Endothelial cell of umbilical vein (primary cell): Measurements from ENCODE around the gene IFNA7. TPM values are rescaled to one million over a fixed set of nuclear protein-coding genes. Genes with fewer than 3 reads are reported as not detected.

ENCODE experiments used
- BruUV-seq: library from RNA; stranded (reverse); fragments of 400-500 nt; replicated peaks from 2 replicates; lab custom pipeline; 2021; lab: Mats Ljungman, UMichigan
- CTCF ChIA-PET: fragments of 300-600, 350-600 bp; sonication (Branson Sonifier 250); formaldehyde crosslinking; loops from one replicate; lab custom pipeline; 2021; ENCODE audit warnings: antibody characterized with exemption, inconsistent platforms; lab: Charles Lee
- POLR2A ChIA-PET: fragments of 300-600, 350-600 bp; sonication (Branson Sonifier 250); formaldehyde crosslinking; loops from one replicate; lab custom pipeline; 2021; ENCODE audit warnings: antibody characterized with exemption, inconsistent platforms; lab: Charles Lee
- DNase-seq: peaks from one replicate; pipeline ENCODE4 v3.0.0-alpha.2; 2011; ENCODE audit warnings: low read depth, low spot score
- FAIRE-seq: peaks from 2 replicates; lab custom pipeline; 2011; peaks lifted over from hg19 to GRCh38; lab: Jason Lieb, UNC
- H2AFZ ChIP-seq: 2 replicates; pipeline ENCODE4 v1.6.0; 2012; ENCODE audit warnings: low read depth, low read length, control low read depth, inconsistent platforms
- H3K27ac ChIP-seq: 2 replicates; pipeline ENCODE4 v1.5.1; 2011; ENCODE audit warnings: low read depth, mild to moderate bottlenecking, control low read depth, low read length, moderate library complexity; ENCODE audit not compliant: insufficient read depth
- H3K27me3 ChIP-seq, 2 experiments: 2 replicates each; pipeline versions ENCODE4 v1.6.0 to v1.6.1; 2011; ENCODE audit warnings: low read length in 2 of 2, mixed read lengths in 1 of 2; ENCODE audit not compliant: control insufficient read depth in 2 of 2, insufficient read depth in 2 of 2
- H3K36me3 ChIP-seq, 2 experiments: 2 replicates in 1 of 2; 3 replicates in 1 of 2; pipeline ENCODE4 v1.5.1; 2011; ENCODE audit warnings: low read length in 2 of 2, mild to moderate bottlenecking in 1 of 2, moderate library complexity in 1 of 2; ENCODE audit not compliant: control insufficient read depth in 2 of 2, insufficient read depth in 2 of 2; ENCODE audit errors: extremely low read depth in 1 of 2
- H3K4me1 ChIP-seq: 3 replicates; pipeline ENCODE4 v1.5.1; 2011; ENCODE audit warnings: mild to moderate bottlenecking, low read length; ENCODE audit not compliant: control insufficient read depth, insufficient read depth; ENCODE audit errors: extremely low read depth
- H3K4me2 ChIP-seq: 2 replicates; pipeline ENCODE4 v1.6.1; 2011; ENCODE audit warnings: low read length, control low read depth, mixed read lengths; ENCODE audit not compliant: insufficient read depth
- H3K4me3 ChIP-seq, 3 experiments: fragments of 200-600 bp in 1 of 3; sonication (generic), shearing (Covaris generic) in 1 of 3; replicated peaks in 1 of 3; 2 replicates each; pipeline ENCODE4 v1.5.1; 2011 to 2016; ENCODE audit warnings: control low read depth in 3 of 3, low read length in 3 of 3, mild to moderate bottlenecking in 2 of 3, inconsistent platforms in 1 of 3, low read depth in 1 of 3, moderate library complexity in 1 of 3; ENCODE audit not compliant: insufficient read depth in 1 of 3
- H3K79me2 ChIP-seq: 2 replicates; pipeline ENCODE4 v1.6.0; 2012; ENCODE audit warnings: low read length, inconsistent platforms; ENCODE audit not compliant: control insufficient read depth, insufficient read depth
- H3K9ac ChIP-seq: replicated peaks from 2 replicates; pipeline ENCODE3; 2011; ENCODE audit warnings: low read length, control low read depth; ENCODE audit not compliant: insufficient read depth; ENCODE audit errors: extremely low read depth
- H3K9me1 ChIP-seq: replicated peaks from 3 replicates; pipeline ENCODE4 v1.6.0; 2011; ENCODE audit warnings: mild to moderate bottlenecking, low read length; ENCODE audit not compliant: control insufficient read depth, insufficient read depth; ENCODE audit errors: extremely low read depth
- H3K9me3 ChIP-seq: replicated peaks from 2 replicates; pipeline ENCODE4 v1.5.1; 2012; ENCODE audit warnings: low read length, inconsistent platforms; ENCODE audit not compliant: control insufficient read depth, insufficient read depth
- H4K20me1 ChIP-seq: replicated peaks from 2 replicates; pipeline ENCODE3; 2011; ENCODE audit warnings: mild to moderate bottlenecking, low read length; ENCODE audit not compliant: control insufficient read depth, insufficient read depth; ENCODE audit errors: extremely low read depth
- EZH2 ChIP-seq: IDR thresholded peaks from 2 replicates; pipeline ENCODE4 v1.6.1; 2012; ENCODE audit warnings: borderline replicate concordance, low read depth, mild to moderate bottlenecking, moderate library complexity, low read length, inconsistent platforms; ENCODE audit not compliant: severe bottlenecking
- FOS ChIP-seq: IDR thresholded peaks from 2 replicates; pipeline ENCODE4 v1.6.1; 2011; ENCODE audit warnings: mild to moderate bottlenecking, low read length, moderate library complexity, borderline replicate concordance; ENCODE audit not compliant: insufficient read depth
- GATA2 ChIP-seq: IDR thresholded peaks from 2 replicates; pipeline ENCODE4 v1.7.0; 2011; ENCODE audit warnings: low read depth, mild to moderate bottlenecking, moderate library complexity, mixed read lengths, low read length; ENCODE audit not compliant: insufficient read length, insufficient read depth
- JUN ChIP-seq: IDR thresholded peaks from 2 replicates; pipeline ENCODE4 v1.6.1; 2011; ENCODE audit warnings: borderline replicate concordance, low read depth; ENCODE audit not compliant: insufficient read length, insufficient read depth
- MYC ChIP-seq: IDR thresholded peaks from one replicate; pipeline ENCODE4 v1.6.1; 2011; ENCODE audit warnings: mild to moderate bottlenecking, low read depth, low read length
- POLR2A ChIP-seq: IDR thresholded peaks from 2 replicates; pipeline ENCODE4 v1.6.1; 2012; ENCODE audit warnings: low read depth, mild to moderate bottlenecking, control low read depth, low read length
- POLR2AphosphoS5 ChIP-seq: IDR thresholded peaks from 2 replicates; pipeline ENCODE4 v1.6.1; 2012; ENCODE audit warnings: low read depth, mild to moderate bottlenecking, control low read depth, low read length, moderate library complexity; ENCODE audit not compliant: insufficient read depth
- dilution Hi-C: fragments of 300-500 bp; cut with MboI; formaldehyde crosslinking; loops from one replicate; pipeline ENCODE4 v1.15.0; 2019; ENCODE audit warnings: low sequenced_read_pairs; ENCODE audit not compliant: extremely low pct_ligation_motif_present
- intact Hi-C: fragments of 100-400 bp; cut with micrococcal nuclease; formaldehyde crosslinking; loops from one replicate; pipeline ENCODE4 v1.10.0; 2022
- polyA plus RNA-seq, 4 experiments: library from polyadenylated mRNA; depleted of rRNA in 3 of 4; stranded (reverse) in 3 of 4; unstranded in 1 of 4; fragments of >200 nt; gene quantifications; 2 replicates each; pipeline versions ENCODE4 v1.2.1 to v1.2.3, GENCODE V29; 2011 to 2012; ENCODE audit warnings: missing spikeins in 1 of 4
- total RNA-seq: library from RNA; stranded (reverse); gene quantifications from 2 replicates; pipeline ENCODE4 v1.2.3, GENCODE V29; 2021
- TF ChIP-seq, protein P1 (sequence below), 2 donors: IDR thresholded peaks; 1 replicate in 1 of 2; 2 replicates in 1 of 2; pipeline ENCODE4 v1.5.1; 2011; ENCODE audit warnings: low read length in 2 of 2, mild to moderate bottlenecking in 2 of 2, moderate library complexity in 2 of 2, control low read depth in 1 of 2, inconsistent platforms in 1 of 2, low read depth in 1 of 2; ENCODE audit not compliant: insufficient read depth in 1 of 2; ENCODE audit errors: extremely low read depth in 1 of 2

IFNA7 gene
- total and polyA plus RNA-seq, 2 donors (not counting 3 experiments of a cell fraction or from before 2014, with no cell fraction given): not detected

DNA sequence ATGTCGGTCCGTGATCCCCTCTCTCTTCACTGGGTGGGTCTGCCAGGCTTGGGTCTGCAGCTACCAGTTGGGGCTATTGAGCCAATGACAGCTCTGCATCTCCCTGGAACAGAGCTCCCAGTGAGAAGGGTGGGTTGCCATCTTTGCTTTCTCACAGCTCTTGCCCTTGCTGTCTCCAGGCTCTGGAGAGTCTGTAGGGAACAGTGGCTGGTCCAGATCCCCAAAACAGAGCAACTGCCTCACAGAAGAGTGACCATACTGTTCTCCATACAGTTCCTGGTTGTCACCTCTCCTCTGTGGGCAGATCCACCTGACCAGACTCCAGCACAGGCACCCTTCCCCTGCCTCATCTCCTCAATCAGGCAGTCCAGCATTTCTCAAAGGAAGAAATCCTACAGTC, 31.3 kb upstream of the IFNA7 start:
- H3K27me3 ChIP-seq: peaks cover 2 to 3% of the 10 kb centered on the region in 2 experiments
- no peaks in the 10 kb centered on the region for H3K4me1 ChIP-seq
- H3K4me2 ChIP-seq: no peak overlapping the region
- no peak overlapping the region for H3K4me3 ChIP-seq
- CTCF ChIA-PET: no interaction called here
- no peaks in the 10 kb centered on the region for H3K79me2 ChIP-seq
- H3K9me3 ChIP-seq: no peaks in the 10 kb centered on the region
- no peaks in the 10 kb centered on the region for H4K20me1 ChIP-seq
- H3K27ac ChIP-seq: no peak overlapping the region
- no peak overlapping the region for H2AFZ ChIP-seq
- no peaks in the 10 kb centered on the region for H3K36me3 ChIP-seq
- POLR2A ChIA-PET: no interaction called here
- BruUV-seq: no TSS peak
- H3K9me1 ChIP-seq: no peaks in the 10 kb centered on the region
- TF ChIP-seq FOS (no peak), POLR2AphosphoS5 (no peak), GATA2 (no peak), POLR2A (no peak), MYC (no peak), JUN (no peak), EZH2 (no peak)
- TF ChIP-seq, protein P1, sequence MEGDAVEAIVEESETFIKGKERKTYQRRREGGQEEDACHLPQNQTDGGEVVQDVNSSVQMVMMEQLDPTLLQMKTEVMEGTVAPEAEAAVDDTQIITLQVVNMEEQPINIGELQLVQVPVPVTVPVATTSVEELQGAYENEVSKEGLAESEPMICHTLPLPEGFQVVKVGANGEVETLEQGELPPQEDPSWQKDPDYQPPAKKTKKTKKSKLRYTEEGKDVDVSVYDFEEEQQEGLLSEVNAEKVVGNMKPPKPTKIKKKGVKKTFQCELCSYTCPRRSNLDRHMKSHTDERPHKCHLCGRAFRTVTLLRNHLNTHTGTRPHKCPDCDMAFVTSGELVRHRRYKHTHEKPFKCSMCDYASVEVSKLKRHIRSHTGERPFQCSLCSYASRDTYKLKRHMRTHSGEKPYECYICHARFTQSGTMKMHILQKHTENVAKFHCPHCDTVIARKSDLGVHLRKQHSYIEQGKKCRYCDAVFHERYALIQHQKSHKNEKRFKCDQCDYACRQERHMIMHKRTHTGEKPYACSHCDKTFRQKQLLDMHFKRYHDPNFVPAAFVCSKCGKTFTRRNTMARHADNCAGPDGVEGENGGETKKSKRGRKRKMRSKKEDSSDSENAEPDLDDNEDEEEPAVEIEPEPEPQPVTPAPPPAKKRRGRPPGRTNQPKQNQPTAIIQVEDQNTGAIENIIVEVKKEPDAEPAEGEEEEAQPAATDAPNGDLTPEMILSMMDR (IDR thresholded peaks at IDR 0.05; ENCODE audit: extremely low read depth in 1 of 2, insufficient read depth in 1 of 2, low read depth in 1 of 2, low read length in 2 of 2): no peak
- DNase-seq (no peak), FAIRE-seq (no peak)
- intact Hi-C loops: no loop called here
- dilution Hi-C loops: no loop called here
- H3K9ac ChIP-seq: no peak overlapping the region
